ENCODE data around the gene NDFIP1. TPM values are rescaled to one million over a fixed set of nuclear protein-coding genes. Genes with fewer than 3 reads are reported as not detected.

NDFIP1 gene
- total and polyA plus RNA-seq, 10 of the 15 experiments (the other 5 are each of a cell fraction or from before 2014, with no cell fraction given) = 0.08 to 2.7 (median 0.92) TPM

DNA sequence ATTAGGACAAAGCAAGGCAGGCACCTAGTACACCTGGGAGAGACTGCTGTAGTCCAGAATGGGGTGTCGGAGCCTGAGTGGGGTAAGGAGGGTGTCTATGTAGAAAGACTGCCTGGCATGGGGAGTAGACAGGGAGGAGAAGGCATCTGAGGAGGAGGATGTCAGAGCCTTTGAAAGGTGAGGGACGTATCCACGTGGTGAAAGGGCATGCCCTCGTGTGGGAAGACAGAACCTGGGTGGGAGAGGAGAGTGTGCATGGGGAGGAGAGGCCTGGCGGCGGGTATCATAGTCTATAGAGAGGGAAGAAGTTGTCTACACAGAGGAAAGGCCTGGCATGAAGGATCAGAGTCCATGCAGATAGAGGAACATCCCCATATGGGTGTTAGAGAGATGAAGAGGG, 91.8 kb downstream of the NDFIP1 start:
- no peaks in the 10 kb centered on the region for H3K9me3 ChIP-seq (replicated peaks; ENCODE audit: control insufficient read depth, insufficient read depth, low read length)
- intact Hi-C loops (cut with micrococcal nuclease; ENCODE audit: unreplicated experiment) = no loop called here
- TF ChIP-seq MXI1 (IDR thresholded peaks at IDR 0.05; ENCODE audit: low read depth, low read length) (no peak), SMAD1 (IDR thresholded peaks at IDR 0.05; ENCODE audit: low read depth, partially characterized antibody) (no peak), RCOR1 (conservative IDR thresholded peaks at IDR 0.05; ENCODE audit: low read depth, low read length) (no peak), EP300 (IDR thresholded peaks at IDR 0.05; ENCODE audit: borderline replicate concordance in 1 of 2, control insufficient read depth in 1 of 2, low read depth in 2 of 2, low read length in 2 of 2) (no peak), NR2F1 (conservative IDR thresholded peaks at IDR 0.05) (no peak), KAT2A (conservative IDR thresholded peaks at IDR 0.05; ENCODE audit: control insufficient read depth, low read depth, low read length) (no peak), POLR2AphosphoS5 (IDR thresholded peaks at IDR 0.05; ENCODE audit: low read length) (no peak), BRCA1 (IDR thresholded peaks at IDR 0.05; ENCODE audit: low read depth, low read length) (no peak), TAF1 (IDR thresholded peaks at IDR 0.05; ENCODE audit: borderline replicate concordance, low read depth, low read length) (no peak), TCF7 (IDR thresholded peaks at IDR 0.05; ENCODE audit: borderline replicate concordance) (no peak), CREB1 (IDR thresholded peaks at IDR 0.05; ENCODE audit: low read depth) (no peak), POLR2A (IDR thresholded peaks at IDR 0.05; ENCODE audit: low read depth, low read length) (no peak)
- TF ChIP-seq, protein P1, sequence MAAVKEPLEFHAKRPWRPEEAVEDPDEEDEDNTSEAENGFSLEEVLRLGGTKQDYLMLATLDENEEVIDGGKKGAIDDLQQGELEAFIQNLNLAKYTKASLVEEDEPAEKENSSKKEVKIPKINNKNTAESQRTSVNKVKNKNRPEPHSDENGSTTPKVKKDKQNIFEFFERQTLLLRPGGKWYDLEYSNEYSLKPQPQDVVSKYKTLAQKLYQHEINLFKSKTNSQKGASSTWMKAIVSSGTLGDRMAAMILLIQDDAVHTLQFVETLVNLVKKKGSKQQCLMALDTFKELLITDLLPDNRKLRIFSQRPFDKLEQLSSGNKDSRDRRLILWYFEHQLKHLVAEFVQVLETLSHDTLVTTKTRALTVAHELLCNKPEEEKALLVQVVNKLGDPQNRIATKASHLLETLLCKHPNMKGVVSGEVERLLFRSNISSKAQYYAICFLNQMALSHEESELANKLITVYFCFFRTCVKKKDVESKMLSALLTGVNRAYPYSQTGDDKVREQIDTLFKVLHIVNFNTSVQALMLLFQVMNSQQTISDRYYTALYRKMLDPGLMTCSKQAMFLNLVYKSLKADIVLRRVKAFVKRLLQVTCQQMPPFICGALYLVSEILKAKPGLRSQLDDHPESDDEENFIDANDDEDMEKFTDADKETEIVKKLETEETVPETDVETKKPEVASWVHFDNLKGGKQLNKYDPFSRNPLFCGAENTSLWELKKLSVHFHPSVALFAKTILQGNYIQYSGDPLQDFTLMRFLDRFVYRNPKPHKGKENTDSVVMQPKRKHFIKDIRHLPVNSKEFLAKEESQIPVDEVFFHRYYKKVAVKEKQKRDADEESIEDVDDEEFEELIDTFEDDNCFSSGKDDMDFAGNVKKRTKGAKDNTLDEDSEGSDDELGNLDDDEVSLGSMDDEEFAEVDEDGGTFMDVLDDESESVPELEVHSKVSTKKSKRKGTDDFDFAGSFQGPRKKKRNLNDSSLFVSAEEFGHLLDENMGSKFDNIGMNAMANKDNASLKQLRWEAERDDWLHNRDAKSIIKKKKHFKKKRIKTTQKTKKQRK (IDR thresholded peaks at IDR 0.05; ENCODE audit: low read depth, low read length) = no peak
- WGBS (ENCODE audit: insufficient coverage, insufficient replicate concordance, low lambda C conversion rate, missing lambda C conversion rate) = 10% methylated on average over 6 of the region's 6 CpGs
- RAD21 ChIA-PET (ENCODE audit: unreplicated experiment) = no interaction called here
- no peak overlapping the region for H3K4me2 ChIP-seq (ENCODE audit: control insufficient read depth, insufficient read depth)
- POLR2A ChIA-PET = no interaction called here
- no peak overlapping the region for H3K9ac ChIP-seq (ENCODE audit: control insufficient read depth, insufficient read depth, low read length)
- H3K79me2 ChIP-seq (ENCODE audit: control insufficient read depth, insufficient read depth, low read length) = no peaks in the 10 kb centered on the region
- H3K4me1 ChIP-seq (ENCODE audit: control insufficient read depth, insufficient read depth, low read length) = no peaks in the 10 kb centered on the region
- DNase-seq (ENCODE audit: low read depth, low spot score) (no peak), FAIRE-seq (no peak), ATAC-seq (no peak)
- H3K4me3 ChIP-seq = no peak overlapping the region
- H3K27me3 ChIP-seq (replicated peaks in 1 of 2; ENCODE audit: control insufficient read depth in 2 of 2, insufficient read depth in 2 of 2, low read length in 1 of 2) = peaks cover 0 to 1% of the 10 kb centered on the region in 2 experiments; a peak in 2 of 4 replicates
- CTCF ChIA-PET = no interaction called here
- no peak overlapping the region for H2AFZ ChIP-seq (ENCODE audit: control insufficient read depth, low read depth, low read length)
- no peak overlapping the region for H3K27ac ChIP-seq (ENCODE audit: control insufficient read depth, insufficient read depth)
- in situ Hi-C loops (cut with MboI) = no loop called here
- no TSS peak for BruUV-seq (replicated peaks)
- no peaks in the 10 kb centered on the region for H3K36me3 ChIP-seq (ENCODE audit: control insufficient read depth in 2 of 2, insufficient read depth in 2 of 2, low read length in 1 of 2)
- SMC1A ChIA-PET (ENCODE audit: uncharacterized antibody, unreplicated experiment) = no interaction called here
- no peaks in the 10 kb centered on the region for H4K20me1 ChIP-seq (ENCODE audit: control insufficient read depth, insufficient read depth)

Measured in GM12878 (cell line).